Measurements from ENCODE around the gene PLPP2.
A peak's percentile ranks its signal among the peaks of the same experiment; 100 is the strongest.

PLPP2 gene

DNA sequence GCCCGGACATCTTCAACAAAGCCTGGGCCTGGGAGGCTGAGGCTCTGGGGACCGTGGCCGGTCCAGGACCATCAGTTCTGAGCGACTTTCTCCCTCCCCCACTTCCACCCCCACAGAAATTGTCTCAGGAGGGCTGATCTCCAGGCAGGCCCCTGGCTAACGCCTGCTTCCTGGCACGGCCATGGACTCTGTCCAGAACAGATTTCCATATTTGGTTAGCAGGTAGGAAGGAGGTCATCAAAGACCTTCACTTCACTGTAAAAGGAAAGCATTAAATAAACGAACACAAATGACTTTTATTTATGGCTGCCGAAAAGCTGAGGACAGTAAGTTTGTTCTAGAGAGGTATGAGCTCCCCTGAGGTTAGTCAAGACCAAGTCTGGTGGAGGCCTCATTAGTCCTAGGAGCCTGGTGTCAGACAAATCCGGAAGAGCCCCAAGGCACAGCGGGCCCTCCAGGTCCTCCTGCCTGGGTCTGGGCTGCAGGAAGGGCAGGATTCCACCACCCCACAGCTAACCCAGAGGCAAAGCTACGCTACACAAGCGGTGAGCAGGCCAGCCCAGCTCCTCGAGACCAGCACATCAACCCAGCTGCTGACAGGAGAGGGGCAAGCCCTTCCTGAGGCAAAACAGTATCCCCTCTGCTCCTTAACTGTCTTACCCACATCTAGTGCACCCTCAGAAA lies 4.6 kb upstream of the PLPP2 start:
- no peak overlapping the region for H3K9ac ChIP-seq (ENCODE audit: low read length)
- peaks cover 6% of the 10 kb centered on the region for H3K4me1 ChIP-seq (ENCODE audit: control insufficient read depth, insufficient read depth, low read length)
- H3K4me3 ChIP-seq (ENCODE audit: low read length): no peak overlapping the region
- H3K27me3 ChIP-seq (ENCODE audit: control insufficient read depth, insufficient read depth, low read length): peaks cover 27% of the 10 kb centered on the region
- H3K27ac ChIP-seq (ENCODE audit: low read depth, low read length): no peak overlapping the region
- no peaks in the 10 kb centered on the region for H3K36me3 ChIP-seq (ENCODE audit: control insufficient read depth, insufficient read depth, low read length)

DNA sequence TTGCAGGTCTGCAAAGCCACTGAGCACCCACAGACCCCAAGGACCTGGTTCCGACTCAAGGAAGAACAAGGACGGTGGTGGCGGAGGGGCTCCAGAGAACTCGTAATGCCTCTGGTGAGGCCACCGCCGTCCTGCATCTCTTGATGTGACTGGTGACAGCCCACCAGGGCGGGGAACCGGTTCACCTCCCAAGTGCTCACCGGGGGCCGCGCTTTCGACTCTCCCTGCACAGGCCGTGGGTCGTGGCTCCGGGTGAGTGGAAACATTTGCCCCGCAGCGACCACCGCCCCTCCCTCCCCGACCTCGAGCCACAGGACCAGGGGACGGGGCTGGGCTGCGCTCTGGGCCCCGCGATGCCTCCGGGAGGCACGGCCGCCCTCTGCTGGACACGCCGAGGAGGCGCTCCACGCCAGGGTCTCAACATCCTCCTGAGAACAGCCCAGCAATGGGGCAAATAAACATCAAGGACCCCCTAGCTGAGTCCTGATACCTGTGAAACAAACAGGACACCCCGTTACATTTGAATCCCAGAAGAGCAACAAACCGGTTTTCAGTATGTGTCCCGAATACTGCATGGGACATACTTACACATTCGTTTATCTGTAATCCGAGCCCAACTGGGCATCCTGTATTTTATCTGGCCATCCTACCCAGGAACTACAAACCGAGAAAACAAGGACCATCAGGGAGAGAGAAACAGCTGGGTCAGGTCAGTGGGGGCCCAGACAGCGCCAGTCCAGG lies 3.9 kb upstream of the PLPP2 start:
- Histone ChIP-seq H3K36me3 (ENCODE audit: control insufficient read depth, insufficient read depth, low read length) (no peaks in the 10 kb centered on the region), H3K27ac (ENCODE audit: low read depth, low read length) (no peak overlapping the region), H3K4me3 (ENCODE audit: low read length) (no peak overlapping the region), H3K27me3 (ENCODE audit: control insufficient read depth, insufficient read depth, low read length) (peaks cover 27% of the 10 kb centered on the region), H3K9ac (ENCODE audit: low read length) (no peak overlapping the region), H3K4me1 (ENCODE audit: control insufficient read depth, insufficient read depth, low read length) (peaks cover 6% of the 10 kb centered on the region)

GRCh38 chr19:294341-294945 lies 3.2 kb upstream of the PLPP2 start:
- Histone ChIP-seq H3K9ac (ENCODE audit: low read length) (no peak overlapping the region), H3K4me3 (ENCODE audit: low read length) (no peak overlapping the region), H3K27ac (ENCODE audit: low read depth, low read length) (no peak overlapping the region), H3K4me1 (ENCODE audit: control insufficient read depth, insufficient read depth, low read length) (peaks cover 6% of the 10 kb centered on the region), H3K36me3 (ENCODE audit: control insufficient read depth, insufficient read depth, low read length) (no peaks in the 10 kb centered on the region), H3K27me3 (ENCODE audit: control insufficient read depth, insufficient read depth, low read length) (peaks cover 27% of the 10 kb centered on the region)

GRCh38 chr19:293436-294110 lies 2.4 kb upstream of the PLPP2 start:
- Histone ChIP-seq H3K4me1 (ENCODE audit: control insufficient read depth, insufficient read depth, low read length) (peaks cover 6% of the 10 kb centered on the region), H3K36me3 (ENCODE audit: control insufficient read depth, insufficient read depth, low read length) (no peaks in the 10 kb centered on the region), H3K9ac (ENCODE audit: low read length) (no peak overlapping the region), H3K27ac (ENCODE audit: low read depth, low read length) (no peak overlapping the region), H3K27me3 (ENCODE audit: control insufficient read depth, insufficient read depth, low read length) (peaks cover 27% of the 10 kb centered on the region), H3K4me3 (ENCODE audit: low read length) (no peak overlapping the region)

- Histone ChIP-seq H3K27ac (ENCODE audit: low read depth, low read length) (no peak overlapping the region), H3K9ac (ENCODE audit: low read length) (no peak overlapping the region), H3K27me3 (ENCODE audit: control insufficient read depth, insufficient read depth, low read length) (peaks cover 27% of the 10 kb centered on the region), H3K4me3 (ENCODE audit: low read length) (no peak overlapping the region), H3K4me1 (ENCODE audit: control insufficient read depth, insufficient read depth, low read length) (peaks cover 6% of the 10 kb centered on the region), H3K36me3 (ENCODE audit: control insufficient read depth, insufficient read depth, low read length) (no peaks in the 10 kb centered on the region)
Observed at GRCh38 chr19:292951-293350, 1.7 kb upstream of the PLPP2 start.

GRCh38 chr19:292281-292884 lies 1.2 kb upstream of the PLPP2 start:
- Histone ChIP-seq H3K27ac (ENCODE audit: low read depth, low read length) (no peak overlapping the region), H3K27me3 (ENCODE audit: control insufficient read depth, insufficient read depth, low read length) (peaks cover 27% of the 10 kb centered on the region), H3K4me3 (ENCODE audit: low read length) (peak overlapping the region; percentile 19), H3K4me1 (ENCODE audit: control insufficient read depth, insufficient read depth, low read length) (peaks cover 6% of the 10 kb centered on the region), H3K9ac (ENCODE audit: low read length) (no peak overlapping the region), H3K36me3 (ENCODE audit: control insufficient read depth, insufficient read depth, low read length) (no peaks in the 10 kb centered on the region)

DNA sequence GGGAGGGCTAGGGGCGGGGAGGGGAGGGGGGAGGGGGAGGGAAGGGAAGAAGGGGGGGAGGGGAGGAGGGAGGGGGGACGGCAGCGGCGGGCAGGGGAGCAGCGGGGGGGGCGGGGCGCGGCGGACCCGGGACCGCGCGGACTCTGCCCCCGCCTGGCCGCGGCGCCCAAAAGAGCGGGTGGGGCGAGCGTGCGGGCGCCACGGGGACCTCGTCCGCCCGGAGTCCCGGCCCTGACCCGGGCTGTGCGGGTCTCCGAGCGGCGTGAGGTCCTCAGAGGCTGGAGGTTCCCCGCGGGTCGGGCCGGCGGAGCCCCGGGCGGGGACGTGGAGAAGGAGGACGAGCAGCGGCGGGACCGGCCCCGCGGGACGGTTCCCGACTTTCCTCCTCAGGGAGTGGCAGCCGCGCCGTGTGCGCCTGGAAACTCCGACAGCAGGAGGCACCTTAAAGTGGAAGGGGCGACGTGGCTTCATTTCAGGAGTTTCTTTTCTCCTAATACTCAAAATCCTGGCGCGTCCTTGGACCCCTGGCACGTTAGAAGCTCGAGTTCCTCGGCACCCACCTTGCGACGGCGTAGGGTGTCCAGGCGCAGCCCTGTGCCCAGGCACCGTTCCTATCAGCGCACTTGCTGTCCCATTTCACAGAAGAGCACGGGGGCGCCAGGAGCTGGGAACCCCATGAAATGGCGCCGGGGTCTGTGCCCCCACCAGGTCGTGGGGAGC lies 518 bp upstream of the PLPP2 start:
- no peak overlapping the region for H3K27ac ChIP-seq (ENCODE audit: low read depth, low read length)
- peaks cover 6% of the 10 kb centered on the region for H3K4me1 ChIP-seq (ENCODE audit: control insufficient read depth, insufficient read depth, low read length)
- H3K4me3 ChIP-seq (ENCODE audit: low read length): peak overlapping the region; percentile 19
- H3K36me3 ChIP-seq (ENCODE audit: control insufficient read depth, insufficient read depth, low read length): no peaks in the 10 kb centered on the region
- peaks cover 27% of the 10 kb centered on the region for H3K27me3 ChIP-seq (ENCODE audit: control insufficient read depth, insufficient read depth, low read length)
- H3K9ac ChIP-seq (ENCODE audit: low read length): no peak overlapping the region

DNA sequence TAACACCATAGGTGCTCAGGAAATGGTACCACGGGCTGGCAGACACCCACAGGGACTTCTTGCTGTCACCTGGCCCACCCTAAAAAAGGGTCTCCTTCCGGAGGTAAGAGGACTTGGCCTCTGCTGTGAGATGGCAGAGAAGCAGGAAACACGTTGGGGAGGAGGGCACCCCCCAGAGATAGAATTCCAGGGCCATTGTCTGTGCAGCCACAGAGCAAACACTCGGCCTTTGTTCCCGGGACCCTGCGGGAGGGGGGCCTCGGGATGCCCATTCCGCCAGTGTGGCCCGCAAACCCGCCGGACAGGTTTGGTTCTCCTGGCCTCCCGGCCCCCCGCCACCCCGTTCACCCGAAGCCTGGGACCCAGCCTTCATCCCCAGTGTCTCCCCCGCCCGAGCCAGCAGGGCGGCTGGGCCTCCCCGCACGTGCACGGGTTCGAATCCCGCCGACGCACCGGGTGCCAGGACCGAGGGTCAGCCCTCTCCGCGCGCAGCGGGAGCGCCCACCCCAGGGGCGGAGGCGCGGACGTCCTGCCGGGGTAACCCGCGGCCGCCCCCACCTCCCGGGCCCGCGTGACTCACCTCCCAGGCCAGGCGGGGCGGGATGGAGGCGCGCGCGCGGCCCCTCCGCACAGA lies 714 bp downstream of the PLPP2 start:
- Histone ChIP-seq H3K27me3 (ENCODE audit: control insufficient read depth, insufficient read depth, low read length) (peaks cover 27% of the 10 kb centered on the region), H3K4me3 (ENCODE audit: low read length) (peak overlapping the region; percentile 53), H3K9ac (ENCODE audit: low read length) (no peak overlapping the region), H3K36me3 (ENCODE audit: control insufficient read depth, insufficient read depth, low read length) (no peaks in the 10 kb centered on the region), H3K4me1 (ENCODE audit: control insufficient read depth, insufficient read depth, low read length) (peaks cover 4% of the 10 kb centered on the region), H3K27ac (ENCODE audit: low read depth, low read length) (no peak overlapping the region)

GRCh38 chr19:289651-290371 lies 1.4 kb downstream of the PLPP2 start:
- Histone ChIP-seq H3K4me1 (ENCODE audit: control insufficient read depth, insufficient read depth, low read length) (peaks cover under 1% of the 10 kb centered on the region), H3K27ac (ENCODE audit: low read depth, low read length) (no peak overlapping the region), H3K9ac (ENCODE audit: low read length) (no peak overlapping the region), H3K27me3 (ENCODE audit: control insufficient read depth, insufficient read depth, low read length) (peaks cover 27% of the 10 kb centered on the region), H3K4me3 (ENCODE audit: low read length) (no peak overlapping the region), H3K36me3 (ENCODE audit: control insufficient read depth, insufficient read depth, low read length) (no peaks in the 10 kb centered on the region)

DNA sequence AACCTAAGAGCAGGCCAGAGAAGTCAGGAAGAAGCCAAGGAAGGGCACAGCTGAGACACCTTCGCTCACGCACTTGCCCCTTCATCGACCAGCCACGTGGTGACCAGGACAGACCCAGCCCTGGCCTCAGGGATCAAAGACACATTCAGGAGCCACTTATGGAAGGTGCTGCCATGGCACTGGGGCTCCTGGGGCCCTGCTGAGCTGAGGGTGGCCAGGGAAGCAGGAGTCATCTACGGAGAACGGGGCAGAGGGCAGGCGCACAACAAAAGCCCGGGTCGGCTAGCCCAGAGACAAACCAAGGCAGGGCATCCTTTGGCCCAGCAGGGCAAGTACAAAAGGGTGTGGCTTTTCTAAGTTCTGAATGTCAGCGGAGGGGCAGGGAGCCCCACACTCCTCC lies 2.3 kb downstream of the PLPP2 start:
- Histone ChIP-seq H3K27ac (ENCODE audit: low read depth, low read length) (no peak overlapping the region), H3K27me3 (ENCODE audit: control insufficient read depth, insufficient read depth, low read length) (peaks cover 22% of the 10 kb centered on the region), H3K9ac (ENCODE audit: low read length) (no peak overlapping the region), H3K36me3 (ENCODE audit: control insufficient read depth, insufficient read depth, low read length) (no peaks in the 10 kb centered on the region), H3K4me3 (ENCODE audit: low read length) (no peak overlapping the region), H3K4me1 (ENCODE audit: control insufficient read depth, insufficient read depth, low read length) (no peaks in the 10 kb centered on the region)

DNA sequence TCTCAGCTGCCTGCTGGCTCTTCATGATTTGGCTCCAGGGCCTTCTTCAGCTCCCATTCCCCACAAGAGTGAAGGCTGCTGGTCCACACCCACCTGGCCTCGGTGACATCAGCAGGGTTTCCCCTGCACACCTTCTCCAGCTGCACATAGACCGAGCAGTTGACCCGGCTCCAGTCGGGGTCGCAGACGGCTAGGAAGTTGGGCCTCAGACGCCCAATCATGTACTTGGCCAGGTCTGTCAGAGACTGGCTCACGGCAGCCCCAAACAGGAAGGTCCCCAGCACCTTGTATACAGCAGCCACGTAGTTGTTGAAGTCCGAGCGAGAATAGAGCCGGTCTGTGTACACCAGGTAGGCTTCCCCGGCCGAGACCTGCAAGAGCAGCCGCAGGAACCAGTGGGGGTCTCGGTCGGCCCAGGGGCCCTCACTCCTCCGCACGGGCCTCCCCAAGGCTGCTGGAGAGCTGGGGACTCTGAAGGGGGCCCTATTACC lies 3.8 kb downstream of the PLPP2 start:
- Histone ChIP-seq H3K36me3 (ENCODE audit: control insufficient read depth, insufficient read depth, low read length) (no peaks in the 10 kb centered on the region), H3K4me3 (ENCODE audit: low read length) (no peak overlapping the region), H3K27ac (ENCODE audit: low read depth, low read length) (no peak overlapping the region), H3K27me3 (ENCODE audit: control insufficient read depth, insufficient read depth, low read length) (peaks cover 7% of the 10 kb centered on the region), H3K9ac (ENCODE audit: low read length) (no peak overlapping the region), H3K4me1 (ENCODE audit: control insufficient read depth, insufficient read depth, low read length) (no peaks in the 10 kb centered on the region)

All from rectal smooth muscle tissue (tissue), 1 donor.